HL-60 (cell line): ENCODE measurements around the gene DLG1.

Experiments used
- DNase-seq, 2 experiments: peaks; one replicate each; pipeline ENCODE4 v3.0.0-alpha.2; 2010 to 2020; ENCODE audit warnings: low read depth in 1 of 2, low spot score in 1 of 2
- H3K27ac ChIP-seq: fragments of 250-450 bp; sonication (Bioruptor Pico); replicated peaks from 2 replicates; pipeline ENCODE4 v1.5.1; 2020; ENCODE audit warnings: mild to moderate bottlenecking, moderate library complexity
- H3K27me3 ChIP-seq: fragments of 250-450 bp; sonication (Bioruptor Pico); 2 replicates; pipeline ENCODE4 v1.5.1; 2021; ENCODE audit warnings: mild to moderate bottlenecking, moderate library complexity; ENCODE audit not compliant: insufficient read depth, poor library complexity, severe bottlenecking
- H3K4me3 ChIP-seq: replicated peaks from 2 replicates; pipeline ENCODE4 v1.5.1; 2011; ENCODE audit warnings: mild to moderate bottlenecking, control low read depth, low read length; ENCODE audit not compliant: insufficient read depth
- CTCF ChIP-seq: IDR thresholded peaks from one replicate; pipeline ENCODE4 v1.5.1; 2011; ENCODE audit warnings: low read length, control low read depth, inconsistent platforms; ENCODE audit not compliant: insufficient read depth
- GABPA ChIP-seq: IDR thresholded peaks from 2 replicates; pipeline ENCODE4 v1.6.1; 2012; ENCODE audit warnings: low read depth
- POLR2AphosphoS5 ChIP-seq: IDR thresholded peaks from 2 replicates; pipeline ENCODE4 v1.6.1; 2012; ENCODE audit warnings: low read depth
- SPI1 ChIP-seq: IDR thresholded peaks from 2 replicates; pipeline ENCODE4 v1.6.1; 2012; ENCODE audit warnings: low read depth, mild to moderate bottlenecking, borderline replicate concordance
- TF ChIP-seq, protein P1 (sequence below): IDR thresholded peaks from 2 replicates; pipeline ENCODE4 v1.6.1; 2012; ENCODE audit warnings: low read depth; ENCODE audit not compliant: insufficient replicate concordance

Gene DLG1

DNA sequence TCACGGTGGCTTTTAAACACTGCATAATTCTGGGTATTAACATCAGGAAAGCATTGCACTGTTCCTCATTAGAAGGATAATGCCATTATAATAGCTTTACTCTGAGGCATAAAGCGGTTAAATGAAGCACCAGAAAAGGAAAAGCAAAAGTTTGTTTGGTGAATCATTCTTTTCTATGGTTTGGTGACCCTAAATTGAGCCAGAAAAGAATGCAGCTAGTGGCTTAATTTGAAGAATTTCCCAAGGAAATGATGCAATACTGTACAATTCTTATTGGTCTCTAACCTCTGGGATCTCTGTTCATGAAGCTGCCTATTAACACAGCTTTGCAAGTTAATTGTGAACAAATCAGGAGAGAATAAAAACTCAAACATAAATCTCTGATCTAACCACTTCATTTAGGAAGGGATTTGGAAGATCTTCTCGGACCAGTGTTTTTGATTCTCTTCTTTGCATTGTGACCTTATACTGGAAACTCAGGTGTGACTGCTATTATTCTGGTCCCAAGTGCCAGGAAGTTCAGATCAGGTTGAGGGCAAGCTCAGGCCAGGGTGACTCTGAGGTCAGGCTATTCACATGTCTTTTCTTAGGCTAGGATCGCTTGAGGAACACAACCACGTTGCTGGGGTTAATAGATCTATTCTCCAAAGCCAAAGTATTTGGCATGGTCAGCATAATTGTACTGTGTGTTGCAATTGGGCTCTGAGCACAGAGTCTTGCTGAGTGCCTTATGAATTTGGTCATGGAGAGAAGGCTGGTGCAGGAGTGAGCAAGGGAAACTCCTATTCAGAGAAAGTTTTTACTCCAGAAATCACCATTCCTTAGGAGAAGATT is 11.3 kb upstream of the DLG1 start:
- Histone ChIP-seq H3K27ac (no peak overlapping the region), H3K4me3 (no peak overlapping the region), H3K27me3 (no peaks in the 10 kb centered on the region)
- no peak for DNase-seq
- TF ChIP-seq SPI1 (no peak), CTCF (no peak), GABPA (no peak), POLR2AphosphoS5 (no peak)
- TF ChIP-seq, protein P1, sequence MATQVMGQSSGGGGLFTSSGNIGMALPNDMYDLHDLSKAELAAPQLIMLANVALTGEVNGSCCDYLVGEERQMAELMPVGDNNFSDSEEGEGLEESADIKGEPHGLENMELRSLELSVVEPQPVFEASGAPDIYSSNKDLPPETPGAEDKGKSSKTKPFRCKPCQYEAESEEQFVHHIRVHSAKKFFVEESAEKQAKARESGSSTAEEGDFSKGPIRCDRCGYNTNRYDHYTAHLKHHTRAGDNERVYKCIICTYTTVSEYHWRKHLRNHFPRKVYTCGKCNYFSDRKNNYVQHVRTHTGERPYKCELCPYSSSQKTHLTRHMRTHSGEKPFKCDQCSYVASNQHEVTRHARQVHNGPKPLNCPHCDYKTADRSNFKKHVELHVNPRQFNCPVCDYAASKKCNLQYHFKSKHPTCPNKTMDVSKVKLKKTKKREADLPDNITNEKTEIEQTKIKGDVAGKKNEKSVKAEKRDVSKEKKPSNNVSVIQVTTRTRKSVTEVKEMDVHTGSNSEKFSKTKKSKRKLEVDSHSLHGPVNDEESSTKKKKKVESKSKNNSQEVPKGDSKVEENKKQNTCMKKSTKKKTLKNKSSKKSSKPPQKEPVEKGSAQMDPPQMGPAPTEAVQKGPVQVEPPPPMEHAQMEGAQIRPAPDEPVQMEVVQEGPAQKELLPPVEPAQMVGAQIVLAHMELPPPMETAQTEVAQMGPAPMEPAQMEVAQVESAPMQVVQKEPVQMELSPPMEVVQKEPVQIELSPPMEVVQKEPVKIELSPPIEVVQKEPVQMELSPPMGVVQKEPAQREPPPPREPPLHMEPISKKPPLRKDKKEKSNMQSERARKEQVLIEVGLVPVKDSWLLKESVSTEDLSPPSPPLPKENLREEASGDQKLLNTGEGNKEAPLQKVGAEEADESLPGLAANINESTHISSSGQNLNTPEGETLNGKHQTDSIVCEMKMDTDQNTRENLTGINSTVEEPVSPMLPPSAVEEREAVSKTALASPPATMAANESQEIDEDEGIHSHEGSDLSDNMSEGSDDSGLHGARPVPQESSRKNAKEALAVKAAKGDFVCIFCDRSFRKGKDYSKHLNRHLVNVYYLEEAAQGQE: no peak

GRCh38 chr3:197308591-197308990 is 10.2 kb upstream of the DLG1 start:
- TF ChIP-seq CTCF: no peak
- no peak for DNase-seq
- H3K27me3 ChIP-seq: no peaks in the 10 kb centered on the region
- no peak overlapping the region for H3K27ac ChIP-seq
- H3K4me3 ChIP-seq: no peak overlapping the region

- H3K4me3 ChIP-seq: no peak overlapping the region
- TF ChIP-seq GABPA (no peak), CTCF (no peak), SPI1 (no peak), POLR2AphosphoS5 (no peak)
- TF ChIP-seq, protein P1: no peak
- H3K27me3 ChIP-seq: no peaks in the 10 kb centered on the region
- DNase-seq: no peak
- no peak overlapping the region for H3K27ac ChIP-seq
Measured at GRCh38 chr3:197306374-197307086, 8.1 kb upstream of the DLG1 start.
